Measurements from ENCODE around the gene RAD51B.
A peak's percentile ranks its signal among the peaks of the same experiment; 100 is the strongest.

RAD51B gene

DNA sequence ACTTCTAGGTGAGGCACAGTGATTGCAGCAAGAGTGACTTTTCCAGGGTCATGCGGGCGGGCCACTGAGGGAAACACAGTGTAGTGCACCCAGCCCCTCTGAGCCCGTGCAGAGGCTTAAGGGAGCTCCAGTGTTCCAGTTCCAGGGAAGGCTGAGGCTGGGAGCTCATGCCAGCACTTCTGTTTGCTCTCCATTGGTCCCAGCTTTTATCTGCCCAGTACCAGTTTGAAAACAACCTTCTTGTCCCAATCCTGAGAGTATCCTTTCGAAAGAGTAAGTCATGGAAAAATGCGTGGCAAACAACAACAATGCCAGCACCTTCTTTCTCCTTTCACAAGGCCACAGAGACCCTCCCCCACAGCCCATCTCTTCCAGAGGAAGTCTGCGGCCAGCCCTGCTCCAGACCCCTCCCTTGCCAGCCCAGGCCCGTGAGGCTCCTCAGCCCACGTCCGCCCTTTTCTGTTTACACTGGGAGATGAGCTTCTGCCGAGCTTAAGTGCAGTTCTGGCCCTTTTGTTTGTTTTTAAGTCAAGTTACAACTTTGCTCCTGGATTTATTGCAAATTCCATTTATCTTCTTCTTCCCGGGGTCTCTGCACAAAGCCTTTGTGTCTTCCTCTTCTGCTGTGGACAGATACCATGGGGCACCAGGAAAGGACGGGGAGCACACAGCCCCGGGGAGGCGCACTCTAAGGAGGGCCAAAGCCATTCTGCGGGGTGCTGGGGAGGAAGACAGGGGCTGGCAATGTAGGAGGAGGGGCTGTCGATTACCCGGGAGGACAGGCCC, 787.7 kb downstream of the RAD51B start:
- H3K4me3 ChIP-seq (ENCODE audit: low read depth, low read length), result no peak overlapping the region
- in situ Hi-C loops (cut with HindIII; ENCODE audit: low sequenced_read_pairs), result no loop called here
- peak; percentile 56 for DNase-seq (ENCODE audit: low read depth, low spot score)
- TF ChIP-seq CTCF (IDR thresholded peaks at IDR 0.05; ENCODE audit: low read depth, low read length), result no peak

- TF ChIP-seq CTCF (IDR thresholded peaks at IDR 0.05; ENCODE audit: low read depth, low read length), result no peak
- in situ Hi-C loops (cut with HindIII; ENCODE audit: low sequenced_read_pairs), result no loop called here
- no peak overlapping the region for H3K4me3 ChIP-seq (ENCODE audit: low read depth, low read length)
- DNase-seq (ENCODE audit: low read depth, low spot score), result no peak
Observed at GRCh38 chr14:68607867-68608573, 788.4 kb downstream of the RAD51B start.

DNA sequence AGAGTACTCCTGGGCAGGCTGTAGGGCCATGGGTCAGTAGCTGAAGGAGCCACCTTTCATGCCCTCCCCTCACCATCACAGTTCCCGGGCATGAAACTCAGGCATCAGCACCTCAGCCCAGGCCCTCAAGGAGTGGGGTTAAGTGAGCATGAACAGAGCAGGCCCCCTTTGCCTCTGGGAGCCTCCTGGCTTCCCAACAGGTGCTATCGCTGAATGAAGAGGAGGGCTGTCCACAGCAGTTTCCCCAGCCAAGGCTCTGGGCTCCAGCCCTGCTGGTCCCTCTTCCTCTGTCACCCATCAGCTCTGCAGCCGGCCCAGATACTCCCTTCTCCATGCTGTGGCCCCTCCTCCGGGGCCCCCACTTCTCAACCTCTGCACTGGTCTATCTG, 789.0 kb downstream of the RAD51B start:
- no peak for DNase-seq (ENCODE audit: low read depth, low spot score)
- TF ChIP-seq CTCF (IDR thresholded peaks at IDR 0.05; ENCODE audit: low read depth, low read length), result no peak
- in situ Hi-C loops (cut with HindIII; ENCODE audit: low sequenced_read_pairs), result no loop called here
- no peak overlapping the region for H3K4me3 ChIP-seq (ENCODE audit: low read depth, low read length)

DNA sequence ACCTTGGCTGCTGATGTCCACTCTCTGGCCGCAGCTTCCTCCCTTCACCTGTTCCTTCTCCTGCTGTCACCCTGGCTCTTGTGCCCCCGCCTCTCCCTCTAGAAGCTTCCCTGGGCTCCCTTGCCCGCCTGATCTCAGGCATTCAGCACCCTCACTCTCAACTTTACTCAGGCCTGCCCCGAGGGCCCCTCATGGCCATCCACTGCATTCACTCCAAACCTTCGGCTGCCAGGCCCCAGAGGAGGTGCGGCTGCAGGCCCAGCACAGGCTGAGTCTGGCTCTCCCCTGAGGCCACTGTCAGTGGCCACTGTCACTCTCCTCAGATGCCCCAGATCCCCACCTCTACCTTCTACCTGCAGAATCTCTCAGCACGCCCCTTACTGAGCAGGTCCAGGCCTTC, 789.4 kb downstream of the RAD51B start:
- in situ Hi-C loops (cut with HindIII; ENCODE audit: low sequenced_read_pairs), result no loop called here
- H3K4me3 ChIP-seq (ENCODE audit: low read depth, low read length), result no peak overlapping the region
- DNase-seq (ENCODE audit: low read depth, low spot score), result no peak
- TF ChIP-seq CTCF (IDR thresholded peaks at IDR 0.05; ENCODE audit: low read depth, low read length), result no peak

- DNase-seq (ENCODE audit: low read depth, low spot score), result no peak
- TF ChIP-seq CTCF (IDR thresholded peaks at IDR 0.05; ENCODE audit: low read depth, low read length), result no peak
- no peak overlapping the region for H3K4me3 ChIP-seq (ENCODE audit: low read depth, low read length)
- in situ Hi-C loops (cut with HindIII; ENCODE audit: low sequenced_read_pairs), result no loop called here
Observed at GRCh38 chr14:68610251-68610793, 790.7 kb downstream of the RAD51B start.

GRCh38 chr14:68611599-68611998, 792.0 kb downstream of the RAD51B start:
- no peak for TF ChIP-seq CTCF (IDR thresholded peaks at IDR 0.05; ENCODE audit: low read depth, low read length)
- no peak for DNase-seq (ENCODE audit: low read depth, low spot score)
- no peak overlapping the region for H3K4me3 ChIP-seq (ENCODE audit: low read depth, low read length)
- in situ Hi-C loops (cut with HindIII; ENCODE audit: low sequenced_read_pairs), result no loop called here
